Fibroblast of the aortic adventitia (primary cell): ENCODE measurements around the gene MYCBPAP. TPM values are rescaled to one million over a fixed set of nuclear protein-coding genes. Genes with fewer than 3 reads are reported as not detected.

Experiments used
- DNase-seq: peaks from one replicate; pipeline ENCODE4 v3.0.0-alpha.2; 2010; ENCODE audit warnings: low read depth
- H3K4me3 ChIP-seq: 2 replicates; pipeline ENCODE4 v1.5.1; 2011; ENCODE audit warnings: low read depth, mild to moderate bottlenecking, control low read depth, low read length, moderate library complexity
- total RNA-seq: library from RNA; depleted of rRNA; stranded (reverse); fragments of >200 nt; gene quantifications from 2 replicates; pipeline ENCODE4 v1.2.3, GENCODE V29; 2012; ENCODE audit warnings: low replicate concordance
- TF ChIP-seq, protein P1 (sequence below): IDR thresholded peaks from 2 replicates; pipeline ENCODE4 v1.5.1; 2011; ENCODE audit warnings: mild to moderate bottlenecking, low read length, control low read depth, inconsistent platforms; ENCODE audit not compliant: insufficient read depth

MYCBPAP gene
- total RNA-seq, 1 donor: 0.99 TPM

DNA sequence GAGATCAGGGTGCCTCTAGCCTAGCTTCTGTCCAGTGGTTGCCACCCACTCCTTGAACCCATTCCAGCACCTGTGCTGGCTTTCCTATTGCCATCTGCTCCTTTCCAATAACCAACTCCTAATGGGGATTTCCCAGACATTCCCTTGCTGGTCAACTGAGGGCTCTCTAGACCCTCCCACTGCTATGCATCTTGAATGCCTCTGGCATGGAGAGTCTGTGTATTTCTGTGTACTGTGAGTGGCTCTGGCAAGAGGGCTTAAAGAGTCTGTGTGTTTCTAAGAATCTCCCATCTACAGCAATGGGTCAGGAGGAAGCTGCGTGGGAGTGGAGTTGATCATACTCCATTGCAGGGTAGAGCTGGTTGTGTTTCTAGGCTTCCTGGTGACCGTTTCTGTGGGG lies 13.3 kb downstream of the MYCBPAP start:
- TF ChIP-seq, protein P1, sequence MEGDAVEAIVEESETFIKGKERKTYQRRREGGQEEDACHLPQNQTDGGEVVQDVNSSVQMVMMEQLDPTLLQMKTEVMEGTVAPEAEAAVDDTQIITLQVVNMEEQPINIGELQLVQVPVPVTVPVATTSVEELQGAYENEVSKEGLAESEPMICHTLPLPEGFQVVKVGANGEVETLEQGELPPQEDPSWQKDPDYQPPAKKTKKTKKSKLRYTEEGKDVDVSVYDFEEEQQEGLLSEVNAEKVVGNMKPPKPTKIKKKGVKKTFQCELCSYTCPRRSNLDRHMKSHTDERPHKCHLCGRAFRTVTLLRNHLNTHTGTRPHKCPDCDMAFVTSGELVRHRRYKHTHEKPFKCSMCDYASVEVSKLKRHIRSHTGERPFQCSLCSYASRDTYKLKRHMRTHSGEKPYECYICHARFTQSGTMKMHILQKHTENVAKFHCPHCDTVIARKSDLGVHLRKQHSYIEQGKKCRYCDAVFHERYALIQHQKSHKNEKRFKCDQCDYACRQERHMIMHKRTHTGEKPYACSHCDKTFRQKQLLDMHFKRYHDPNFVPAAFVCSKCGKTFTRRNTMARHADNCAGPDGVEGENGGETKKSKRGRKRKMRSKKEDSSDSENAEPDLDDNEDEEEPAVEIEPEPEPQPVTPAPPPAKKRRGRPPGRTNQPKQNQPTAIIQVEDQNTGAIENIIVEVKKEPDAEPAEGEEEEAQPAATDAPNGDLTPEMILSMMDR: no peak
- DNase-seq: no peak
- H3K4me3 ChIP-seq: no peak overlapping the region

DNA sequence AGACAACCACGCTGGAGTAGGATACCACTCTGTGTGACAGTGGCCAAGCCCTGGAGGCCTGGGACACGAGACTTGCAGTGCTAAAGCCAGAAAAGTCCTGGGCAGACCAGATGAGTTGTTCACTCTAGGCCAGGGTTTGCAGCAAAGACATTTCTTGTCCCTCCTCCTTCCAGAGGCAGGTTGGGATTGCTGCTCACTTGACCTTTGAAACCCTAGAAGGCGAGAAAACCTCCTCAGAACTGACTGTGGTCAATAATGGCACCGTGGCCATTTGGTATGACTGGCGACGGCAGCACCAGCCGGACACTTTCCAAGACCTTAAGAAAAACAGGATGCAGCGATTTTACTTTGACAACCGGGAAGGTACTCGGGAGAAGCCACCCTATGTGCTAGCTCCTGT lies 14.5 kb downstream of the MYCBPAP start:
- TF ChIP-seq, protein P1: no peak
- DNase-seq: no peak

DNA sequence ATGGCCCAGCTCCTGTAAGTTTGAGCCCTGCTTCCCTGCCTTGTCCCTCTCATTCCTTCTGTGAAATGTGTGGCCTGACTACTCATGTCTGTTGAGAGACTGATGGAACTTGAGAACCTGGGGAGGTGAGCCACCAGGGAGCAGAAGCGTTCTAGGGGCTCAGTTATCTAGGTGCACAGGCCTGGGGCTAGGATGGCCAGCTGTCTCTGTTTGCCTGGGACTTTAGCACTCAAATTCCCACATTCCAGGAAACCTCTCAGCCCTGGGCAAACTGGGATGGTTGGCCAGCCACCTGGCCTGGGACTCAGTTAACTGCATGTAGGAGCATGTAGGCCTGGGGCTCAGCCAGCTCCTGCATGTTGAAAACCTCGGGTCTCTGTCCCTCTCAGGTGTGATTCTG lies 15.0 kb downstream of the MYCBPAP start:
- DNase-seq: no peak
- no peak overlapping the region for H3K4me3 ChIP-seq
- TF ChIP-seq, protein P1: no peak

More for the DNA sequence above, 14.5 kb downstream of the MYCBPAP start:
- H3K4me3 ChIP-seq: no peak overlapping the region

DNA sequence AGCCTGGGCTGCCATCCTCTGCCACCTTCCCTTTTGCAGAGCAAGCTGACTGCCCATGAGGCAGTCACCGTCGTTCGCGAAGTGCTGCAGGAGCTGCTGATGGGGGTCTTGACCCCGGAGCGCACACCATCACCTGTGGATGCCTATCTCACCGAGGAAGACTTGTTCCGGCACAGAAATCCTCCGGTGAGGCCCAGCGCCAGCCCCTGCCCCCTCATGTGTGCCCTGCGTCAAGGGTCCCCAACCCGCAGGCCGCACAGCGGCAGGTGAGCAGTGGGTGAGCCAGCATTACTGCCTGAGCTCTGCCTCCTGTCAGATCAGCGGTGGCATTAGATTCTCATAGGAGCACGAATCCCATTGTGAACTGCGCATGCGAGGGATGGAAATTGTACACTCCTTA lies 16.6 kb downstream of the MYCBPAP start:
- H3K4me3 ChIP-seq: no peak overlapping the region
- TF ChIP-seq, protein P1: no peak
- no peak for DNase-seq

DNA sequence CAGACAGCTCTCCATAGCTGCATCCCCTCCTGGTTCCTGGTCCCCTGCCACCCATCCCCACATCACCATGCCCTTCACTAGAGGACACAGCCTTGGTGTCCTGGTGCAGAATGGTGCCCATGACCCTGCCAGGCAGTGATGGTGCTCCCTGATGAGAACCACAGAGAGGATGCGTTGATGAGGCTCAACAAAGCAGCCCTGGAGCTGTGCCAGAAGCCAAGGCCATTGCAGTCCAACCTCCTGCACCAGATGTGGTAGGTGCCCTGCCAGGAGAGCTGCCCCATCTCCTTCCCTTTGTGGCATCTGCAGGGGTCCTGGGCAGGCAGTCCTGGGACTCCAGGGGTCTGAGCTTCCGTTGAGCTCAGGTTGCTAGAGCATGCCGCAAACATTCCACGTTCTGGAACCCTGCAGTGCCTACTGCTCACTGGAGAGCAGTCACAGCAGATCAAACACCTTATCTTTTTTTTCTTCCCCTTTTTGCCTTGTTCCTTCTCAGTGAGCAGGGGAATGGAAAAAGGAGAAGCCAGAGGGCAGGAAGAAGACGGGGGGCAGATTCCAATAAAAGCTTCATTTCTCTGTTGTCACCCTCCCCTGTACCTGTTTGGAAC lies 19.0 kb downstream of the MYCBPAP start:
- H3K4me3 ChIP-seq: no peak overlapping the region
- no peak for DNase-seq
- TF ChIP-seq, protein P1: no peak

DNA sequence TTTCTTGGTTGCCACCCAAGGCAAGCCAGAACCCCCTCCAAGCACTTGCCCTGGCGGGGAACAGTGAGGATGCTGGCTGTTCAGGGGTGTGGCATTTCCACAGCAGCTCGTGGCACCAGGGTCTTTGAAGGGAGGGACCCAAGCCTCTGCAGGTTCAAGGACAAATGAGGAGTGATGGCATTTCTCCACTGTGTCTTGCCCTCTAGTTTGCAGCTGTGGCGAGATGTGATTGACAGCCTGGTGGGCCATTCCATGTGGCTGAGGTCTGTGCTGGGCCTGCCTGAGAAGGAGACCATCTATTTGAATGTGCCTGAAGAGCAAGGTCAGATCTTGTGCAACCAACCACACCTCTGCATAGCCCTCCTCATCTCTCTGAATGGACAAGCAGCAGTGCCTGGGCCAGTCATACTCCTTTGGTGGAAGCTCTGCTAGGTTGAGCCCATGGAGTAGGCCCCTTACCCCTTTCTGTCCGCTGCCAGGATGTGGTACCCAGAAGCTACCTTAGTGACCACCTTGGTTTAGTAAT lies 19.8 kb downstream of the MYCBPAP start:
- H3K4me3 ChIP-seq: no peak overlapping the region

More for the DNA sequence above, 19.8 kb downstream of the MYCBPAP start:
- TF ChIP-seq, protein P1: no peak
- DNase-seq: no peak
